MM.1S (cell line): ENCODE data around the gene HOXB1.

ENCODE experiments used
- DNase-seq: peaks from one replicate; pipeline ENCODE4 v3.0.0-alpha.2; 2015
- H2AFZ ChIP-seq: fragments of 300-600 bp; sonication (generic); 2 replicates; pipeline ENCODE4 v1.6.0; 2016; ENCODE audit warnings: antibody characterized with exemption, low read length
- H3F3A ChIP-seq: fragments of 300-600 bp; sonication (generic); 2 replicates; pipeline ENCODE4 v1.6.1; 2016; ENCODE audit warnings: mild to moderate bottlenecking, antibody characterized with exemption, low read length, moderate library complexity, mixed read lengths; ENCODE audit not compliant: insufficient read depth
- H3K27ac ChIP-seq: fragments of 300-600 bp; sonication (generic); 2 replicates; pipeline ENCODE4 v1.5.1; 2016; ENCODE audit warnings: mild to moderate bottlenecking, low read length
- H3K27me3 ChIP-seq: fragments of 300-600 bp; sonication (generic); replicated peaks from 2 replicates; pipeline ENCODE4 v1.6.0; 2016; ENCODE audit warnings: low read length; ENCODE audit not compliant: insufficient read depth
- H3K36me3 ChIP-seq: fragments of 300-600 bp; sonication (generic); replicated peaks from 2 replicates; pipeline ENCODE4 v1.6.1; 2016; ENCODE audit warnings: mild to moderate bottlenecking, low read length, mixed read lengths; ENCODE audit not compliant: insufficient read depth
- H3K4me1 ChIP-seq: fragments of 300-600 bp; sonication (generic); 2 replicates; pipeline ENCODE4 v1.6.1; 2016; ENCODE audit warnings: low read length, mixed read lengths
- H3K4me2 ChIP-seq: fragments of 300-600 bp; sonication (generic); 2 replicates; pipeline ENCODE4 v1.6.0; 2016; ENCODE audit warnings: low read depth, low read length
- H3K4me3 ChIP-seq: fragments of 300-600 bp; sonication (generic); 2 replicates; pipeline ENCODE4 v1.5.1; 2016; ENCODE audit warnings: low read length, mixed read lengths
- H3K79me2 ChIP-seq: fragments of 300-600 bp; sonication (generic); 2 replicates; pipeline ENCODE4 v1.6.1; 2016; ENCODE audit warnings: mixed run types, low read length, mixed read lengths
- H3K9ac ChIP-seq: fragments of 300-600 bp; sonication (generic); 2 replicates; pipeline ENCODE4 v1.6.1; 2016; ENCODE audit warnings: low read length, mixed read lengths
- H3K9me2 ChIP-seq: fragments of 300-600 bp; sonication (generic); replicated peaks from 2 replicates; pipeline ENCODE4 v1.6.1; 2016; ENCODE audit warnings: mild to moderate bottlenecking, low read length, mixed read lengths; ENCODE audit not compliant: insufficient read depth
- H3K9me3 ChIP-seq: fragments of 300-600 bp; sonication (generic); replicated peaks from 2 replicates; pipeline ENCODE4 v1.6.1; 2016; ENCODE audit warnings: mild to moderate bottlenecking, low read length, mixed read lengths; ENCODE audit not compliant: insufficient read depth
- H4K20me1 ChIP-seq: fragments of 300-600 bp; sonication (generic); 2 replicates; pipeline ENCODE4 v1.6.1; 2016; ENCODE audit warnings: mild to moderate bottlenecking, low read length, moderate library complexity, mixed read lengths; ENCODE audit not compliant: insufficient read depth
- CTCF ChIP-seq: fragments of 300-600 bp; sonication (generic); IDR thresholded peaks from 2 replicates; pipeline ENCODE4 v1.5.1; 2016; ENCODE audit warnings: antibody characterized with exemption, low read length, mixed read lengths
- EZH2 ChIP-seq: fragments of 300-600 bp; sonication (generic); optimal IDR thresholded peaks from 2 replicates; pipeline ENCODE3; 2017; ENCODE audit warnings: low read depth, mild to moderate bottlenecking, antibody characterized with exemption, low read length, mixed read lengths
- EZH2phosphoT487 ChIP-seq: fragments of 300-600 bp; sonication (generic); IDR thresholded peaks from 2 replicates; pipeline ENCODE4 v1.6.1; 2018; ENCODE audit warnings: antibody characterized with exemption, low read length

Gene HOXB1

DNA sequence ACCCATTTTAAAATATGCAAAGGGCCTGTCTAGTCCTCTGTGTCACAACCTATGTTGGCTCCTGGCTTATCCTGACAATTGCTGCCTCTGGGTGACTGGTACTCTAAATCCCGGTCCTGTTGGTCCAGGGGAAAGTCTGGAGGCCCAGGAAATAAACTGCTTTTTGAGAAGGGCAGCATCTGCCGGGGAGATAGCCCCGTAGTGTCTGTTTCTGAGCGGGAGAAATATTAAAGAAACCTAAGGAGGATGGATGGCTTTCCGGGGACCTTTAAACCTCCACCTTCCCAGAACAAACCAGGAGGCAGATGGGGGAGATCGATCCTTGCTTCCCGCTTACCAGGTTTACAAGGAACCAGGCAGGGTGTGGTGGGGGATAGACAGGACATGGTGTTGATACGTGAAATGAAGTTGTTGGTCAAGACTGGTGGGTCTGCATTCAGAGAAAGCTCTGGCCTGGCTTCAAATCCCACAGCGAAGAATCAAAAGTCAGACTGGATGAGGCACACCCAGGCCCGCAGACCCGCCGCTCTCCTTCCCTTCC lies 10.3 kb upstream of the HOXB1 start:
- no peaks in the 10 kb centered on the region for H3K9me2 ChIP-seq
- H3K36me3 ChIP-seq: no peaks in the 10 kb centered on the region
- H2AFZ ChIP-seq: no peak overlapping the region
- no peaks in the 10 kb centered on the region for H3K79me2 ChIP-seq
- H3K4me3 ChIP-seq: no peak overlapping the region
- DNase-seq: no peak
- no peak overlapping the region for H3K4me2 ChIP-seq
- H3K27me3 ChIP-seq: peaks cover 16% of the 10 kb centered on the region
- no peak overlapping the region for H3K27ac ChIP-seq
- TF ChIP-seq EZH2phosphoT487 (no peak), CTCF (no peak), EZH2 (no peak)
- no peak overlapping the region for H3K9ac ChIP-seq
- H4K20me1 ChIP-seq: no peaks in the 10 kb centered on the region
- peaks cover 5% of the 10 kb centered on the region; the same call in 1 of the 2 replicates for H3K4me1 ChIP-seq
- H3F3A ChIP-seq: no peaks in the 10 kb centered on the region
- no peaks in the 10 kb centered on the region for H3K9me3 ChIP-seq

DNA sequence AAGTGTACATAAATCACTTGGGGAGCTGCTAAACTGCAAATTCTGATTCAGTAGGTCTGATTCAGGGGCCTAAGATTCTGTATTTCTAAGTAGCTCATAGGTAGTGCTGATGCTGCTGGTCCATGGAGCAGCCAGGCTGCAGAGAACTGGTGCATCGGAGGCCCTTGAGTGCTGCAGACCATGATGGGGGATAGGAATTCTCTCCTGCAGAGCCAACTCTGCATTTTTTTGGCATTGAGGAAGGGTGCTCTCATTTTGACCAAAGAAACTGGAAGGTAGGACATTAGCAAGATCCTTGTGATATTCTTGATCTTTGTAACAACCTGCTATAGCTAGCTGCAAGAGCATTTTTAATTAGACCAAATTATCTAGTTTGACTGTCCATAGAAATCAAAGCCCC lies 9.4 kb upstream of the HOXB1 start:
- DNase-seq: no peak
- no peaks in the 10 kb centered on the region for H3K36me3 ChIP-seq
- no peaks in the 10 kb centered on the region for H3F3A ChIP-seq
- H3K27ac ChIP-seq: no peak overlapping the region
- peaks cover 16% of the 10 kb centered on the region for H3K27me3 ChIP-seq
- no peaks in the 10 kb centered on the region for H3K9me3 ChIP-seq
- no peaks in the 10 kb centered on the region for H3K79me2 ChIP-seq
- peaks cover 5% of the 10 kb centered on the region; the same call in 1 of the 2 replicates for H3K4me1 ChIP-seq
- H3K9me2 ChIP-seq: no peaks in the 10 kb centered on the region
- TF ChIP-seq CTCF (no peak), EZH2 (no peak), EZH2phosphoT487 (no peak)
- no peak overlapping the region for H2AFZ ChIP-seq
- H3K4me3 ChIP-seq: no peak overlapping the region
- no peak overlapping the region for H3K4me2 ChIP-seq
- H4K20me1 ChIP-seq: no peaks in the 10 kb centered on the region
- no peak overlapping the region for H3K9ac ChIP-seq

DNA sequence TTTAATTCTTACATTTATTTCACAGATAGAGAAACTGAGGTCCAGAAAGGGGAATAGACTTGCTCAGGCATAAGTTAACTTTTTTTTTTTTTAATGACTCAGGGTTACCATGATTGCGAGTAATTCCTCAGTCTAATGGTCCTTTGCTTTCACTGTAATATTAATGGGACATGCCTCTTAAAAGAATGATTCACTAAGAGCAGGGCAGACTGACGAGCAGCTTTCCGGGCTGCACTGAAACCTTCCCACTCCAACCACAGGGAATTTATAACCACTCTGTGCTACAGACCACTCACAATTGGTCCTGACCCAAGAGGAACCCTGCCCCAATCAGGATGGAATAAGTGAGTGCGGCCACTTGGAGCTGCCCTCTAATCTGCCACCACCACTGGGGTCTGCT lies 8.4 kb upstream of the HOXB1 start:
- no peak for DNase-seq
- Histone ChIP-seq H3F3A (no peaks in the 10 kb centered on the region), H3K9ac (no peak overlapping the region), H4K20me1 (no peaks in the 10 kb centered on the region), H3K4me1 (peaks cover 5% of the 10 kb centered on the region; the same call in 1 of the 2 replicates), H3K27ac (no peak overlapping the region), H3K27me3 (peaks cover 16% of the 10 kb centered on the region), H3K36me3 (no peaks in the 10 kb centered on the region), H3K4me3 (no peak overlapping the region), H3K79me2 (no peaks in the 10 kb centered on the region), H3K4me2 (no peak overlapping the region), H2AFZ (no peak overlapping the region), H3K9me2 (no peaks in the 10 kb centered on the region), H3K9me3 (no peaks in the 10 kb centered on the region)
- TF ChIP-seq EZH2phosphoT487 (no peak), EZH2 (no peak), CTCF (no peak)
